H1 (cell line): ENCODE data around the gene DDX55. TPM values are rescaled to one million over a fixed set of nuclear protein-coding genes. Genes with fewer than 3 reads are reported as not detected.

Experiments used
- CTCF ChIA-PET: fragments of 300-600 bp; sonication (Branson Sonifier 250); formaldehyde crosslinking; loops from one replicate; lab custom pipeline; 2021; ENCODE audit not compliant: partially characterized antibody; lab: Charles Lee
- POLR2A ChIA-PET: fragments of 300-600 bp; sonication (Branson Sonifier 250); formaldehyde crosslinking; loops from one replicate; lab custom pipeline; 2021; ENCODE audit warnings: inconsistent platforms; ENCODE audit not compliant: partially characterized antibody; lab: Charles Lee
- DNase-seq, 2 experiments: peaks; one replicate each; pipeline versions ENCODE4 v3.0.0 to v3.0.0-alpha.2; 2010 to 2022; ENCODE audit warnings: low spot score in 2 of 2, low read depth in 1 of 2, mixed read lengths in 1 of 2
- FAIRE-seq: peaks from 2 replicates; lab custom pipeline; 2011; peaks lifted over from hg19 to GRCh38; lab: Jason Lieb, UNC
- H2AFZ ChIP-seq: 2 replicates; pipeline ENCODE4 v1.8.1; 2012; ENCODE audit warnings: low read length, inconsistent platforms
- H2AK5ac ChIP-seq: 2 replicates; pipeline ENCODE4 v1.6.1; 2013; ENCODE audit warnings: low read depth, low read length
- H2BK120ac ChIP-seq: replicated peaks from 2 replicates; pipeline ENCODE3; 2013; ENCODE audit warnings: low read depth, low read length, inconsistent platforms
- H2BK12ac ChIP-seq: 2 replicates; pipeline ENCODE4 v1.6.1; 2013; ENCODE audit warnings: low read depth, low read length
- H2BK15ac ChIP-seq: 2 replicates; pipeline ENCODE4 v1.6.1; 2013; ENCODE audit warnings: low read length
- H2BK20ac ChIP-seq: 2 replicates; pipeline ENCODE4 v1.6.1; 2013; ENCODE audit warnings: low read length
- H2BK5ac ChIP-seq: 2 replicates; pipeline ENCODE4 v1.6.1; 2013; ENCODE audit warnings: low read depth, low read length
- H3K14ac ChIP-seq: 2 replicates; pipeline ENCODE4 v1.6.1; 2013; ENCODE audit warnings: inconsistent platforms; ENCODE audit not compliant: insufficient read length
- H3K18ac ChIP-seq: 2 replicates; pipeline ENCODE4 v1.6.1; 2013; ENCODE audit warnings: low read length; ENCODE audit errors: extremely low read depth
- H3K23ac ChIP-seq: 2 replicates; pipeline ENCODE4 v1.6.1; 2013; ENCODE audit warnings: inconsistent platforms; ENCODE audit not compliant: insufficient read length
- H3K23me2 ChIP-seq: 2 replicates; pipeline ENCODE4 v1.6.1; 2013; ENCODE audit warnings: low read depth, low read length
- H3K27ac ChIP-seq: 2 replicates; pipeline ENCODE4 v1.6.1; 2011; ENCODE audit warnings: low read depth, low read length, inconsistent platforms
- H3K27me3 ChIP-seq, 4 experiments: replicated peaks in 1 of 4; 1 replicate in 1 of 4; 2 replicates in 3 of 4; pipeline versions ENCODE4 v1.6.1 to v1.8.1; 2011 to 2013; ENCODE audit warnings: low read length in 3 of 4, mild to moderate bottlenecking in 3 of 4, inconsistent platforms in 2 of 4, mixed read lengths in 2 of 4, moderate library complexity in 1 of 4; ENCODE audit not compliant: control insufficient read depth in 3 of 4, insufficient read depth in 3 of 4; ENCODE audit errors: extremely low read depth in 1 of 4
- H3K36me3 ChIP-seq, 4 experiments: 2 replicates each; pipeline versions ENCODE4 v1.6.1 to v1.8.1; 2011 to 2013; ENCODE audit warnings: mild to moderate bottlenecking in 4 of 4, low read length in 3 of 4, moderate library complexity in 2 of 4, control low read depth in 1 of 4, inconsistent platforms in 1 of 4; ENCODE audit not compliant: insufficient read depth in 4 of 4, control insufficient read depth in 2 of 4
- H3K4ac ChIP-seq: replicated peaks from 2 replicates; pipeline ENCODE3; 2013; ENCODE audit warnings: low read length, low read depth, mixed read lengths, inconsistent platforms; ENCODE audit not compliant: insufficient read length
- H3K4me1 ChIP-seq, 4 experiments: replicated peaks in 1 of 4; 1 replicate in 1 of 4; 2 replicates in 3 of 4; pipeline versions ENCODE4 v1.6.1 to v1.8.1; 2011 to 2013; ENCODE audit warnings: low read length in 3 of 4, inconsistent platforms in 2 of 4, mixed read lengths in 1 of 4; ENCODE audit not compliant: insufficient read depth in 4 of 4, control insufficient read depth in 3 of 4
- H3K4me2 ChIP-seq, 2 experiments: 2 replicates each; pipeline versions ENCODE4 v1.6.1 to v1.8.1; 2011 to 2013; ENCODE audit warnings: low read depth in 2 of 2, low read length in 2 of 2, control low read depth in 1 of 2, inconsistent platforms in 1 of 2, mild to moderate bottlenecking in 1 of 2; ENCODE audit not compliant: insufficient read depth in 1 of 2
- H3K4me3 ChIP-seq, 4 experiments: fragments of 200-600, 300-600 bp in 1 of 4; sonication (generic), shearing (Covaris generic), sonication (Bioruptor Twin) in 1 of 4; 2 replicates each; pipeline versions ENCODE4 v1.5.1 to v1.8.1; 2011 to 2016; ENCODE audit warnings: low read length in 4 of 4, low read depth in 3 of 4, control low read depth in 2 of 4, inconsistent platforms in 2 of 4, mild to moderate bottlenecking in 2 of 4, mixed read lengths in 1 of 4, moderate library complexity in 1 of 4; ENCODE audit not compliant: insufficient read depth in 2 of 4; ENCODE audit errors: extremely low read depth in 1 of 4
- H3K56ac ChIP-seq: replicated peaks from 2 replicates; pipeline ENCODE3; 2013; ENCODE audit warnings: low read depth, mild to moderate bottlenecking, mixed read lengths, low read length, inconsistent platforms; ENCODE audit not compliant: insufficient read length
- H3K79me1 ChIP-seq: 2 replicates; pipeline ENCODE4 v1.6.1; 2013; ENCODE audit warnings: low read depth, low read length, control low read depth
- H3K79me2 ChIP-seq, 2 experiments: 2 replicates each; pipeline versions ENCODE4 v1.6.1 to v1.8.1; 2012 to 2013; ENCODE audit warnings: low read length in 2 of 2, mild to moderate bottlenecking in 2 of 2, inconsistent platforms in 1 of 2; ENCODE audit not compliant: insufficient read depth in 2 of 2, control insufficient read depth in 1 of 2
- H3K9ac ChIP-seq, 4 experiments: replicated peaks in 1 of 4; 1 replicate in 1 of 4; 2 replicates in 3 of 4; pipeline versions ENCODE4 v1.6.1 to v1.8.1; 2011 to 2013; ENCODE audit warnings: low read depth in 3 of 4, low read length in 3 of 4, control low read depth in 2 of 4, mild to moderate bottlenecking in 2 of 4, moderate library complexity in 2 of 4, inconsistent platforms in 1 of 4; ENCODE audit errors: extremely low read depth in 1 of 4
- H3K9me3 ChIP-seq, 2 experiments: 2 replicates each; pipeline versions ENCODE4 v1.6.1 to v1.8.1; 2012 to 2013; ENCODE audit warnings: mild to moderate bottlenecking in 2 of 2, moderate library complexity in 2 of 2, control low read depth in 1 of 2, inconsistent platforms in 1 of 2, low read depth in 1 of 2, low read length in 1 of 2, mixed read lengths in 1 of 2; ENCODE audit not compliant: insufficient read depth in 2 of 2
- H4K20me1 ChIP-seq, 2 experiments: replicated peaks in 1 of 2; 2 replicates each; pipeline versions ENCODE3 to v1.8.1; 2011 to 2013; ENCODE audit warnings: inconsistent platforms in 2 of 2, low read length in 2 of 2, mild to moderate bottlenecking in 1 of 2; ENCODE audit not compliant: insufficient read depth in 2 of 2, control insufficient read depth in 1 of 2
- H4K5ac ChIP-seq: 2 replicates; pipeline ENCODE4 v1.6.1; 2013; ENCODE audit warnings: low read length, low read depth, mixed read lengths, inconsistent platforms; ENCODE audit not compliant: insufficient read length
- H4K8ac ChIP-seq: 2 replicates; pipeline ENCODE4 v1.8.0; 2013; ENCODE audit warnings: mild to moderate bottlenecking, moderate library complexity, low read length, inconsistent platforms; ENCODE audit not compliant: insufficient read depth; ENCODE audit errors: extremely low read depth
- H4K91ac ChIP-seq: replicated peaks from 2 replicates; pipeline ENCODE3; 2013; ENCODE audit warnings: low read length, mixed read lengths, inconsistent platforms; ENCODE audit not compliant: insufficient read length
- ATF3 ChIP-seq: IDR thresholded peaks from 2 replicates; pipeline ENCODE4 v1.6.1; 2011; ENCODE audit warnings: low read depth, mild to moderate bottlenecking, low read length; ENCODE audit not compliant: insufficient read depth
- CTCF ChIP-seq, 3 experiments: IDR thresholded peaks; 1 replicate in 2 of 3; 2 replicates in 1 of 3; pipeline versions ENCODE4 v1.5.1 to v1.6.1; 2011; ENCODE audit warnings: low read length in 3 of 3, mild to moderate bottlenecking in 3 of 3, inconsistent platforms in 2 of 3, low read depth in 1 of 3, moderate library complexity in 1 of 3; ENCODE audit not compliant: insufficient read depth in 1 of 3; ENCODE audit errors: control extremely low read depth in 1 of 3
- EGR1 ChIP-seq: IDR thresholded peaks from 2 replicates; pipeline ENCODE4 v1.6.1; 2011; ENCODE audit warnings: low read depth, low read length, borderline replicate concordance
- RFX5 ChIP-seq: IDR thresholded peaks from 2 replicates; pipeline ENCODE4 v1.6.1; 2011; ENCODE audit warnings: low read depth, low read length, improper control_type of control experiment, borderline replicate concordance
- WGBS, 2 experiments: shearing (Covaris generic) in 1 of 2; methylation state at CpG; one replicate each; pipeline versions ENCODE4 v1.1.6 to v1.1.7; 2013 to 2015; ENCODE audit warnings: low lambda C conversion rate in 2 of 2, mixed read lengths in 2 of 2, inconsistent platforms in 1 of 2, low coverage in 1 of 2, missing lambda C conversion rate in 1 of 2; ENCODE audit not compliant: insufficient replicate concordance in 2 of 2, insufficient coverage in 1 of 2, insufficient read length in 1 of 2; ENCODE audit errors: extremely low coverage in 1 of 2, missing lambda C conversion rate in 1 of 2; 5-methylcytosine and 5-hydroxymethylcytosine counted together
- polyA plus RNA-seq, 7 experiments: library from polyadenylated mRNA; depleted of rRNA in 3 of 7; stranded (reverse) in 5 of 7; unstranded in 2 of 7; fragments of >200 nt in 5 of 7; fragments of 200-250 nt in 2 of 7; gene quantifications; 1 replicate in 5 of 7; 2 replicates in 1 of 7; 4 replicates in 1 of 7; pipeline versions ENCODE4 v1.2.1 to v1.2.3, GENCODE V29; 2011 to 2013; ENCODE audit warnings: missing spikeins in 2 of 7, mixed read lengths in 2 of 7
- total RNA-seq: library from RNA; stranded (reverse); fragmentation: NEBNext Ultra II Directional; extraction: Animal tissue kit (Norgen Biotek cat#: 25700); gene quantifications from 2 replicates; pipeline ENCODE4 v1.2.1, GENCODE V29; 2021

The DDX55 gene
- total and polyA plus RNA-seq, 2 of the 8 experiments (the other 6 are each of a cell fraction or from before 2014, with no cell fraction given) = 25.8 to 37.7 TPM

GRCh38 chr12:123655420-123655819, 53.5 kb downstream of the DDX55 start:
- no peaks in the 10 kb centered on the region for H3K79me1 ChIP-seq
- H3K23ac ChIP-seq = no peak overlapping the region
- no peak overlapping the region for H3K4ac ChIP-seq
- H3K36me3 ChIP-seq = peaks cover 4 to 48% (median 7%) of the 10 kb centered on the region in 4 experiments; a peak in 7 of 8 replicates
- no peak overlapping the region for H3K9ac ChIP-seq
- no peak overlapping the region for H3K56ac ChIP-seq
- no peak overlapping the region for H2BK12ac ChIP-seq
- H3K27ac ChIP-seq = no peak overlapping the region
- no peak overlapping the region for H3K4me3 ChIP-seq
- no peaks in the 10 kb centered on the region for H3K79me2 ChIP-seq
- H4K91ac ChIP-seq = no peak overlapping the region
- no peak overlapping the region for H2AK5ac ChIP-seq
- H2BK20ac ChIP-seq = no peak overlapping the region
- H4K5ac ChIP-seq = no peak overlapping the region
- H3K4me2 ChIP-seq = no peak overlapping the region
- no peaks in the 10 kb centered on the region for H4K20me1 ChIP-seq
- H3K18ac ChIP-seq = no peak overlapping the region
- H3K4me1 ChIP-seq = no peaks in the 10 kb centered on the region
- H2AFZ ChIP-seq = no peak overlapping the region
- POLR2A ChIA-PET = no interaction called here
- H3K9me3 ChIP-seq = no peaks in the 10 kb centered on the region
- H2BK120ac ChIP-seq = no peak overlapping the region
- no peak overlapping the region for H2BK5ac ChIP-seq
- H3K27me3 ChIP-seq = no peaks in the 10 kb centered on the region
- FAIRE-seq (no peak), DNase-seq (no peak)
- no peak overlapping the region for H2BK15ac ChIP-seq
- peaks cover 5% of the 10 kb centered on the region; the same call in 1 of the 2 replicates for H3K23me2 ChIP-seq
- H4K8ac ChIP-seq = no peak overlapping the region
- 93% methylated on average over 5 of the region's 5 CpGs; no CpG with 5 or more reads in 1 of the 2 experiments for WGBS, 2 experiments
- CTCF ChIA-PET = interaction anchor here (0.6 kb wide), 1 partner anchor 16 kb away, joined by 3 read pairs; no protein-coding TSS in a partner anchor
- H3K14ac ChIP-seq = no peak overlapping the region
- TF ChIP-seq EGR1 (no peak), RFX5 (no peak), ATF3 (no peak), CTCF (IDR thresholded peaks at IDR 0.05; ENCODE audit: control extremely low read depth in 1 of 3, insufficient read depth in 1 of 3, low read depth in 1 of 3, low read length in 3 of 3) (no peak)
